GM18505 (cell line): Measurements from ENCODE around the gene KIAA0408.
"Not testable (repeated sequence)": the region's sequence is repeated elsewhere in the genome, so short reads cannot be mapped to it uniquely, and the experiment has no call there.

ENCODE experiments used
- ATAC-seq: cut with Tn5 transposase; IDR thresholded peaks from one replicate; pipeline ENCODE4 v1.9.1; 2021; ENCODE audit not compliant: unreplicated experiment
- POLR2A ChIP-seq: IDR thresholded peaks from 4 replicates; pipeline ENCODE4 v1.6.1; 2011; ENCODE audit warnings: borderline replicate concordance; ENCODE audit not compliant: insufficient read depth, insufficient read length; ENCODE audit errors: extremely low read depth

KIAA0408 gene

DNA sequence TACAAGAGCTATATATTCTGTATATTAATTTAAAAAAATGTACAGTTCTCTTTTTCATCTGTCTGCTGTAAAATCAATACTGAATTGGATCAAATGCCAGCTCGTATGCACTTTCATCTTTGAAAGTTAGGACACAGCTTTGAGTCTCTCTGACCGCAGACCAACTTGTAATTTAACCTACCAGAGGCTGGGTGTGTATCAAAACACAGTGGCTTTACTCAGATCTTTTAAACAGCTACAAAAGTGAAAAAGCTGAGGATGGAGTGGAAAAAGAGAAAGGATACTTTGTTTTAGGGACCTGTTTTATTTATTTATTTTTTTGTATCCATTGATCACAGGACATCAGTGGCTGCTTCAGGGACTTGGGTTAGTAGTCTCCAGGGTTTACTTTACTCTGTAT lies 44.1 kb downstream of the KIAA0408 start:
- ATAC-seq = no peak
- no peak for TF ChIP-seq POLR2A

- ATAC-seq = not testable (repeated sequence)
Observed at GRCh38 chr6:127413123-127413522, 46.1 kb downstream of the KIAA0408 start.

- ATAC-seq = not testable (repeated sequence)
Observed at GRCh38 chr6:127412016-127412415, 47.2 kb downstream of the KIAA0408 start.
